A673 (cell line): ENCODE data around the gene MATN4. TPM values are rescaled to one million over a fixed set of nuclear protein-coding genes. Genes with fewer than 3 reads are reported as not detected.

Experiments
- Bru-seq: library from RNA; stranded (reverse); fragments of 400-500 nt; gene quantifications from one replicate; lab custom pipeline; 2021; lab: Mats Ljungman, UMichigan
- BruChase-seq, 2 experiments: library from RNA; stranded (reverse); fragments of 400-500 nt; gene quantifications; one replicate each; lab custom pipeline; 2021; lab: Mats Ljungman, UMichigan
- BruUV-seq: library from RNA; stranded (reverse); fragments of 400-500 nt; replicated peaks from 2 replicates; lab custom pipeline; 2021; lab: Mats Ljungman, UMichigan
- CTCF ChIA-PET: fragments of 300-600 bp; sonication (Branson Sonifier 250); formaldehyde crosslinking; loops from one replicate; lab custom pipeline; 2022; ENCODE audit warnings: antibody characterized with exemption; lab: Charles Lee
- POLR2A ChIA-PET: fragments of 300-600 bp; sonication (Branson Sonifier 250); formaldehyde crosslinking; loops from one replicate; lab custom pipeline; 2022; ENCODE audit warnings: antibody characterized with exemption; ENCODE audit not compliant: low non-redundant PET; lab: Charles Lee
- DNase-seq: peaks from one replicate; pipeline ENCODE4 v3.0.0-alpha.2; 2015; ENCODE audit warnings: low spot score
- H3K27ac ChIP-seq: fragments of 200-600 bp; sonication (generic); 2 replicates; pipeline ENCODE4 v1.5.1; 2016; ENCODE audit warnings: mixed run types, low read depth, mild to moderate bottlenecking, mixed read lengths, antibody characterized with exemption, low read length; ENCODE audit not compliant: poor library complexity, severe bottlenecking
- H3K27me3 ChIP-seq: fragments of 200-600 bp; sonication (generic); replicated peaks from 2 replicates; pipeline ENCODE4 v1.6.1; 2017; ENCODE audit warnings: mixed run types, low read depth, mild to moderate bottlenecking, mixed read lengths, antibody characterized with exemption, low read length; ENCODE audit not compliant: insufficient read depth, poor library complexity
- H3K36me3 ChIP-seq: fragments of 200-600 bp; sonication (generic); 2 replicates; pipeline ENCODE4 v1.6.1; 2016; ENCODE audit warnings: mixed run types, mild to moderate bottlenecking, mixed read lengths, antibody characterized with exemption, low read length; ENCODE audit not compliant: insufficient read depth, poor library complexity, severe bottlenecking
- H3K4me1 ChIP-seq: fragments of 200-600 bp; sonication (generic); 2 replicates; pipeline ENCODE4 v1.6.1; 2017; ENCODE audit warnings: mixed run types, mild to moderate bottlenecking, mixed read lengths, antibody characterized with exemption, low read length; ENCODE audit not compliant: insufficient read depth, poor library complexity, severe bottlenecking
- H3K4me3 ChIP-seq: fragments of 200-600 bp; sonication (generic); 2 replicates; pipeline ENCODE4 v1.5.1; 2016; ENCODE audit warnings: low read depth, mixed run types, mild to moderate bottlenecking, mixed read lengths, low read length; ENCODE audit not compliant: poor library complexity, severe bottlenecking
- H3K9me3 ChIP-seq: fragments of 200-600 bp; sonication (generic); 2 replicates; pipeline ENCODE4 v1.6.1; 2016; ENCODE audit warnings: mixed run types, low read depth, mild to moderate bottlenecking, mixed read lengths, antibody characterized with exemption, low read length; ENCODE audit not compliant: poor library complexity, severe bottlenecking
- CTCF ChIP-seq: fragments of 300-800, 200-600 bp; sonication (generic); conservative IDR thresholded peaks from 2 replicates; pipeline ENCODE4 v1.5.1; 2017; ENCODE audit warnings: low read depth, mild to moderate bottlenecking, antibody characterized with exemption, low read length, moderate library complexity, mixed read lengths
- EZH2 ChIP-seq: fragments of 200-600 bp; sonication (generic); IDR thresholded peaks from 2 replicates; pipeline ENCODE4 v1.6.1; 2017; ENCODE audit warnings: borderline replicate concordance, low read depth, mild to moderate bottlenecking, mixed read lengths, antibody characterized with exemption, low read length; ENCODE audit not compliant: poor library complexity, severe bottlenecking
- intact Hi-C: fragments of 100-400 bp; cut with micrococcal nuclease; formaldehyde crosslinking; loops from one replicate; pipeline ENCODE4 v1.10.0; 2022; ENCODE audit not compliant: unreplicated experiment
- long read RNA-seq: library from polyadenylated mRNA; stranded (forward); transcript quantifications from one replicate; pipeline ENCODE4 v2.0.0, GENCODE V29; 2022
- total RNA-seq: library from RNA; stranded (reverse); gene quantifications from 2 replicates; pipeline ENCODE4 v1.2.3, GENCODE V29; 2021

The MATN4 gene
- total RNA-seq: 0.28 and 0.31 TPM in 2 replicates
- Bru-seq, nascent RNA: percentile 18 among the genes with signal in this experiment
- percentile 14 among the genes with signal in this experiment for BruChase-seq, experiment 1, labeled RNA remaining after a 2-hour chase
- BruChase-seq, experiment 2, labeled RNA remaining after a 6-hour chase: percentile 22 among the genes with signal in this experiment
- long read RNA-seq, partial matches to known transcripts: 0 of 2 reads
- long read RNA-seq, other reads (novel, unspliced or antisense): 2 of 2 reads

- DNase-seq: no peak
- Histone ChIP-seq H3K4me3 (no peak within 1 kb of the TSS), H3K9me3 (no peaks in the 10 kb centered on the region), H3K36me3 (no peaks in the 10 kb centered on the region), H3K4me1 (peaks cover 7% of the 10 kb centered on the region), H3K27me3 (no peaks in the 10 kb centered on the region), H3K27ac (no peak within 1 kb of the TSS)
- ChIA-PET CTCF (interaction anchor here (0.6 kb wide), 1 partner anchor 11 kb away, joined by 3 read pairs; no protein-coding TSS in a partner anchor), POLR2A (no interaction called here)
- TF ChIP-seq CTCF: no peak
- TF ChIP-seq EZH2: no peak
- BruUV-seq: no TSS peak
- intact Hi-C loops: no loop called here
These were observed at the start of gene MATN4 for GRCh38 chr20:45308117-45308778. MATN4 (minus strand) TSS chr20:45308299; CDS start chr20:45305582, 2,717 bp downstream.

GRCh38 chr20:45355209-45356084, 47.3 kb upstream of the MATN4 start:
- no peak for TF ChIP-seq EZH2
- TF ChIP-seq CTCF: no peak
- Histone ChIP-seq H3K4me1 (peaks cover 6% of the 10 kb centered on the region), H3K27me3 (no peaks in the 10 kb centered on the region), H3K27ac (no peak overlapping the region), H3K9me3 (no peaks in the 10 kb centered on the region), H3K4me3 (no peak overlapping the region), H3K36me3 (no peaks in the 10 kb centered on the region)
- CTCF ChIA-PET: interaction anchor here (0.5 kb wide), 1 partner anchor 1159 kb away, joined by 3 read pairs; no protein-coding TSS in a partner anchor
- DNase-seq: no peak
- POLR2A ChIA-PET: interaction anchor here (0.9 kb wide), 1 partner anchor 50 kb away, joined by 6 read pairs; no protein-coding TSS in a partner anchor
- intact Hi-C loops: no loop called here
- BruUV-seq: no TSS peak
